CD4-positive, alpha-beta memory T cell (primary cell): Measurements from ENCODE around the gene SUGCT. TPM values are rescaled to one million over a fixed set of nuclear protein-coding genes. Genes with fewer than 3 reads are reported as not detected.

ENCODE experiments used
- CTCF ChIA-PET: fragments of 350-600 bp; sonication (Branson Sonifier 250); formaldehyde crosslinking; loops from one replicate; lab custom pipeline; 2021; ENCODE audit warnings: inconsistent platforms; ENCODE audit not compliant: partially characterized antibody; lab: Charles Lee
- POLR2A ChIA-PET: fragments of 350-600 bp; sonication (Branson Sonifier 250); formaldehyde crosslinking; loops from one replicate; lab custom pipeline; 2021; ENCODE audit not compliant: partially characterized antibody; lab: Charles Lee
- DNase-seq, 5 donors: peaks; one replicate each; pipeline versions ENCODE4 v3.0.0 to v3.0.0-alpha.2; 2020 to 2022; ENCODE audit warnings: mixed read lengths in 1 of 5
- H3K27ac ChIP-seq: one replicate; pipeline ENCODE4 v1.7.0; 2013; ENCODE audit warnings: low read depth, low read length
- H3K27me3 ChIP-seq: 2 replicates; pipeline ENCODE4 v1.7.0; 2013; ENCODE audit warnings: mild to moderate bottlenecking, low read length, moderate library complexity; ENCODE audit not compliant: insufficient read depth
- H3K36me3 ChIP-seq: 2 replicates; pipeline ENCODE4 v1.7.0; 2013; ENCODE audit warnings: mild to moderate bottlenecking, low read length, moderate library complexity; ENCODE audit not compliant: insufficient read depth
- H3K4me1 ChIP-seq: 2 replicates; pipeline ENCODE4 v1.7.0; 2013; ENCODE audit warnings: mild to moderate bottlenecking, low read length, moderate library complexity; ENCODE audit not compliant: insufficient read depth
- H3K4me3 ChIP-seq, 2 donors: one replicate each; pipeline ENCODE4 v1.7.0; 2013; ENCODE audit warnings: low read length in 2 of 2, mild to moderate bottlenecking in 1 of 2
- H3K9me3 ChIP-seq, 2 donors: one replicate each; pipeline ENCODE4 v1.7.0; 2013; ENCODE audit warnings: low read length in 2 of 2, control low read depth in 1 of 2; ENCODE audit not compliant: control insufficient read depth in 1 of 2
- H3K27ac Mint-ChIP-seq, 7 donors: one replicate each; pipeline ENCODE4 v1.8.0; 2020 to 2021; ENCODE audit warnings: mixed read lengths in 7 of 7, mild to moderate bottlenecking in 6 of 7, inconsistent platforms in 3 of 7, moderate library complexity in 3 of 7
- H3K27me3 Mint-ChIP-seq, 2 donors: one replicate each; pipeline ENCODE4 v1.8.0; 2020 to 2021; ENCODE audit warnings: mixed read lengths in 2 of 2
- H3K36me3 Mint-ChIP-seq, 2 donors: one replicate each; pipeline ENCODE4 v1.8.0; 2020 to 2021; ENCODE audit warnings: mixed read lengths in 2 of 2, inconsistent platforms in 1 of 2, mild to moderate bottlenecking in 1 of 2
- H3K4me1 Mint-ChIP-seq, 4 donors: one replicate each; pipeline ENCODE4 v1.8.0; 2020 to 2021; ENCODE audit warnings: mixed read lengths in 4 of 4, mild to moderate bottlenecking in 1 of 4
- H3K4me3 Mint-ChIP-seq, 8 donors: one replicate each; pipeline ENCODE4 v1.8.0; 2020 to 2021; ENCODE audit warnings: mixed read lengths in 8 of 8, mild to moderate bottlenecking in 7 of 8, moderate library complexity in 6 of 8, inconsistent platforms in 3 of 8
- H3K9me3 Mint-ChIP-seq, 8 donors: one replicate each; pipeline ENCODE4 v1.8.0; 2020 to 2021; ENCODE audit warnings: mixed read lengths in 8 of 8, mild to moderate bottlenecking in 5 of 8, inconsistent platforms in 3 of 8, moderate library complexity in 1 of 8
- intact Hi-C: fragments of 100-400 bp; cut with micrococcal nuclease; formaldehyde crosslinking; loops from one replicate; pipeline ENCODE4 v1.15.1; 2023
- polyA plus RNA-seq, 2 donors: library from polyadenylated mRNA; unstranded; fragments of 300-500 nt; fragmentation: Illumina TruSeq; gene quantifications; one replicate each; pipeline ENCODE4 v1.2.3, GENCODE V29; 2021
- total RNA-seq, 2 experiments: library from RNA; stranded (reverse); gene quantifications; one replicate each; pipeline ENCODE4 v1.2.3, GENCODE V29; 2021

The SUGCT gene
- total and polyA plus RNA-seq, 4 experiments from 2014 or later = 0.41 to 4.4 (median 1.2) TPM

DNA sequence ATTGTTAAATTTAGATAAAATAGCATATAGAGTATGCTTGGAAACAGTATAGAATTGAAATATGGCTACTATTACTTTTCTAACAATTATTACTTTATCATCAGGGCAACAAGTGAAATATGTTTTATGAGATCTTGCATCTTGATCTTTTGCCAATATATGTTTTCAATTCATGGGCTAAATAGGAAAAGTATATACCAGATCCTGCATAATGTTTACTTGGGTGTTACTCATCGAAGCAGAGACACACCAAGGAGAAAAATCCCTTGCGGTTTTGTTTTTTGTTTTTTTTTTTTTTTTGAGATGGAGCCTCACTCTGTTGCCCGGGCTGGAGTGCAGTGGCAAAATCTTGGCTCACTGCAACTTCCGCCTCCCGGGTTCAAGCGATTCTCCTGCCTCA lies 541.4 kb downstream of the SUGCT start:
- no peaks in the 10 kb centered on the region for H3K4me1 ChIP-seq
- DNase-seq = no peak
- Mint-ChIP-seq H3K9me3 (peaks cover 0 to 24% (median 8%) of the 10 kb centered on the region in 8 donors), H3K27ac (no peak overlapping the region), H3K27me3 (no peaks in the 10 kb centered on the region), H3K4me3 (no peak overlapping the region), H3K36me3 (no peaks in the 10 kb centered on the region), H3K4me1 (no peaks in the 10 kb centered on the region)
- ChIA-PET CTCF (no interaction called here), POLR2A (no interaction called here)
- no peaks in the 10 kb centered on the region for H3K36me3 ChIP-seq
- H3K27ac ChIP-seq = no peak overlapping the region
- intact Hi-C loops = no loop called here
- no peaks in the 10 kb centered on the region for H3K27me3 ChIP-seq
- no peak overlapping the region for H3K4me3 ChIP-seq
- H3K9me3 ChIP-seq = no peaks in the 10 kb centered on the region

DNA sequence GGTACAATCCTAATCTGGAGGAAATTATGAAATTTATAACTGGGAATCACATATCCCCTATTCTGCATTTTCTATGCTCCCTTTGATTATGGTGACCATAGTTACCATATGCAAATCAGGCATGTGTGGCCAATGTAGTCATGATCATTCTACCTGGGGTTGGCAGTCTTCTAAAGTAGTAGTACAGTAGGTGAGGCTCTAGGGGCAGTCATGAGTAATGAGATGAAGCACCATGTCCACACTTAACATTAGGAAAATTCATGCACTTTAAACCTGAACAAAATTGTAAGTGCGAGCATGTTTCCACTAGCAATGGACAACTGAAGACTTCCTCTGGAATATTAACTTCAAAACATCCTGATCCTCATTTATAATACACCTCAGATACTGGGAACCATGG lies 545.9 kb downstream of the SUGCT start:
- Histone ChIP-seq H3K4me1 (no peaks in the 10 kb centered on the region), H3K36me3 (no peaks in the 10 kb centered on the region), H3K9me3 (no peaks in the 10 kb centered on the region), H3K27ac (no peak overlapping the region), H3K27me3 (no peaks in the 10 kb centered on the region), H3K4me3 (no peak overlapping the region)
- intact Hi-C loops = no loop called here
- DNase-seq = no peak
- Mint-ChIP-seq H3K9me3 (peaks cover 0 to 37% (median 3%) of the 10 kb centered on the region in 8 donors), H3K27ac (no peak overlapping the region), H3K27me3 (no peaks in the 10 kb centered on the region), H3K4me3 (no peak overlapping the region), H3K36me3 (no peaks in the 10 kb centered on the region), H3K4me1 (no peaks in the 10 kb centered on the region)
- CTCF ChIA-PET = no interaction called here
- POLR2A ChIA-PET = no interaction called here

DNA sequence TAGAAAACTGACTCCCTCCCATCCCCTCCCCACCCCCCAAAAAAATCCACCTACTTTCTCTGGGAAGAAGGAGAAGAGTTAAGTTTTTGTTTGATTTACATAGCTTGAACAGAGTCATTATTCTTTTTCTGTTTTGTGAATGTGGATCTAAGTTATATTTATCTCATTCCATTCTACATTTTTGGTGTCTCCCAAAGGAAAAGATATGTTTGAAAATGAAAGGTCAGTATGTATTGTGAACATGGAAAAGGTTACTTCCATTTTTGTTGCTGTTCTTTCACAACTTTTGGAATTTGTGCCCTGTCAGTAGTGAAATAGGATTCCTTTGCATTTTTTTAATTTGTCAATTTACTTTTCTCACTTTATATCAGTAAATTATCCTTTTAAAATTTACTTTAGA lies 547.9 kb downstream of the SUGCT start:
- H3K4me1 ChIP-seq = no peaks in the 10 kb centered on the region
- H3K4me3 ChIP-seq = no peak overlapping the region
- ChIA-PET CTCF (no interaction called here), POLR2A (no interaction called here)
- H3K9me3 Mint-ChIP-seq = peaks cover 0 to 36% (median 5%) of the 10 kb centered on the region in 8 donors
- no peak overlapping the region for H3K27ac ChIP-seq
- H3K4me3 Mint-ChIP-seq = no peak overlapping the region
- H3K4me1 Mint-ChIP-seq = no peaks in the 10 kb centered on the region
- H3K27ac Mint-ChIP-seq = no peak overlapping the region
- H3K27me3 ChIP-seq = no peaks in the 10 kb centered on the region
- no peak for DNase-seq
- H3K36me3 Mint-ChIP-seq = no peaks in the 10 kb centered on the region
- no peaks in the 10 kb centered on the region for H3K36me3 ChIP-seq
- H3K9me3 ChIP-seq = no peaks in the 10 kb centered on the region
- intact Hi-C loops = no loop called here
- H3K27me3 Mint-ChIP-seq = no peaks in the 10 kb centered on the region

DNA sequence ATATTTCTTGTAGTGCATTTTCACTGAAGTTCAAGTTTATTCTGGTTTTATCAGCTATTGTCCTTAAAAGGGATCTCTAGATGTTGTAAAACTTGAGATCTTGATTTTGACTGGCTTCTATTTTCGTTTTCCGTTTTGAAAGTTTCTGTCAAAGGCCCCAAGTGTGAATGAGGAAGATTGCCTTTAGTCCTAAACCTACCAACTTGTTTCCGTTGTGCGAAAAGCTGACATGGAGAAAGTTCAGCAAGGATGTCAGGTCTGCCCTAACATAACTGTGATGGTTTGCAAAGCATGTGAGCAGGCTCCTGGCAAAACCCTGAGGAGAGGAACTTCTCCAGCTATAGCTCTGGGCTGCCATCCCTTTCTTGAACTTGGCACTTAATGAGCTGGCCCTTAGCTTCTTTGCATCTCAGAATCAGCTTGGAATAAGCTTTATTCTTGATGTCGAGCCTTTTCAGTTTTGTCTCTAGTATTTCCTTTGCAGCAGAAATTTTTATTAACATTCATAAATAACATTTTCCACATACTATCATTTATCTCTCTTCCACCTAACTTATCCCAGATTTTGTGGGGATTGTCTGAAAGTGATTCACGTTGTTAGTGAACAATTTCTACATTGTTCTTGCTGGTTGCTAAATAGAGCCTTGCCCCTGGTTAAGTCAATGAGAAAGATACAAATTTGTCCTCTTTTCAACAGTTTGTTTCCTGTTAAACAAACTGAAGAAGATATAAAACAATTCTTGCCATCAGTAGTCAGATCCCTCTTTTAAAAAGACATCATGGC lies 559.4 kb downstream of the SUGCT start:
- intact Hi-C loops = no loop called here
- Histone ChIP-seq H3K4me3 (no peak overlapping the region), H3K9me3 (no peaks in the 10 kb centered on the region), H3K27me3 (no peaks in the 10 kb centered on the region), H3K36me3 (no peaks in the 10 kb centered on the region), H3K4me1 (no peaks in the 10 kb centered on the region), H3K27ac (no peak overlapping the region)
- no peaks in the 10 kb centered on the region for H3K36me3 Mint-ChIP-seq
- DNase-seq = no peak
- no peaks in the 10 kb centered on the region for H3K4me1 Mint-ChIP-seq
- H3K4me3 Mint-ChIP-seq = no peak overlapping the region
- no peaks in the 10 kb centered on the region for H3K27me3 Mint-ChIP-seq
- peaks cover 0 to 14% (median 8%) of the 10 kb centered on the region in 8 donors for H3K9me3 Mint-ChIP-seq
- H3K27ac Mint-ChIP-seq = no peak overlapping the region
- CTCF ChIA-PET = no interaction called here
- POLR2A ChIA-PET = no interaction called here

DNA sequence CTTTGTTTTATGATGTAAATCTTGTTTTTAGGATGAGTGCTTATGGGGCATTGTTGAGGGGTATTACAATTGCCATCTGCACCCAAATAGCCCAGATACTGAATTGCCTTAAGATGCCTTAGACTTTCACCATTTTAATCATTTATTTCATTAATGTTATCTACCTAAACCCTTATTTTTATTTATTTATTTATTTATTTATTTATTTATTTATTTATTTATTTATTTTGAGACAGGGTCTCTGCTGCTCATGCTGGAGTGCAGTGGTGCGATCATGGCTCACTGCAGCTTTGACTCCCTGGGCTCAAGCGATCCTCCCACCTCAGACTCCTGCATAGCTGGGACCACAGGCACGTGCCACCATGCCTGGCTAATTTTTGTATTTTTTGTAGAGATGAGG lies 560.2 kb downstream of the SUGCT start:
- DNase-seq = no peak
- H3K4me1 ChIP-seq = no peaks in the 10 kb centered on the region
- no peak overlapping the region for H3K27ac Mint-ChIP-seq
- ChIA-PET CTCF (no interaction called here), POLR2A (no interaction called here)
- H3K27me3 Mint-ChIP-seq = no peaks in the 10 kb centered on the region
- no peaks in the 10 kb centered on the region for H3K4me1 Mint-ChIP-seq
- H3K36me3 Mint-ChIP-seq = no peaks in the 10 kb centered on the region
- no peaks in the 10 kb centered on the region for H3K36me3 ChIP-seq
- no peaks in the 10 kb centered on the region for H3K27me3 ChIP-seq
- H3K4me3 ChIP-seq = no peak overlapping the region
- H3K27ac ChIP-seq = no peak overlapping the region
- no peak overlapping the region for H3K4me3 Mint-ChIP-seq
- intact Hi-C loops = no loop called here
- peaks cover 0 to 15% (median 8%) of the 10 kb centered on the region in 8 donors for H3K9me3 Mint-ChIP-seq
- H3K9me3 ChIP-seq = no peaks in the 10 kb centered on the region

DNA sequence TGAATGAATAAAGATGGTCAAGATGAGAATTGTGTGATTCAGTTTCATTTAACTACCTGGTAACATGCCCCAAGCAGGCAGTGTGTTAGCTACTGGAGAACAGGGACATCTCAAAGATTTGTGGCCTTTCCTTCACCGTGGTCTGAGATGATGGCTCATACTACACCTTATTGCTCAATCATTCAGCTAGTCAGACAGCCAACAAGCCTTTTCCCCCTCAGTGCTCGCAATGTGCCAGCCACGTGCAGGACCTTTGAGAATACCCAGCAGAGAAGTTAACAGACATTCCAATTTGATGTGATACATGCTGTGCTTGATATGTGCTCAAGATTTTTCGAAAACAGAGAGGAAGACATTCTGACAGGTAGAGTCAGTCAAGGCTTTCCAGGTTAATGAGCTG lies 562.8 kb downstream of the SUGCT start:
- Histone ChIP-seq H3K4me3 (no peak overlapping the region), H3K9me3 (no peaks in the 10 kb centered on the region), H3K27me3 (no peaks in the 10 kb centered on the region), H3K36me3 (no peaks in the 10 kb centered on the region), H3K4me1 (no peaks in the 10 kb centered on the region), H3K27ac (no peak overlapping the region)
- H3K36me3 Mint-ChIP-seq = no peaks in the 10 kb centered on the region
- no peak for DNase-seq
- intact Hi-C loops = no loop called here
- ChIA-PET POLR2A (no interaction called here), CTCF (no interaction called here)
- no peak overlapping the region for H3K4me3 Mint-ChIP-seq
- H3K27me3 Mint-ChIP-seq = no peaks in the 10 kb centered on the region
- H3K9me3 Mint-ChIP-seq = peaks cover 0 to 13% (median 5%) of the 10 kb centered on the region in 8 donors
- no peak overlapping the region for H3K27ac Mint-ChIP-seq
- no peaks in the 10 kb centered on the region for H3K4me1 Mint-ChIP-seq

DNA sequence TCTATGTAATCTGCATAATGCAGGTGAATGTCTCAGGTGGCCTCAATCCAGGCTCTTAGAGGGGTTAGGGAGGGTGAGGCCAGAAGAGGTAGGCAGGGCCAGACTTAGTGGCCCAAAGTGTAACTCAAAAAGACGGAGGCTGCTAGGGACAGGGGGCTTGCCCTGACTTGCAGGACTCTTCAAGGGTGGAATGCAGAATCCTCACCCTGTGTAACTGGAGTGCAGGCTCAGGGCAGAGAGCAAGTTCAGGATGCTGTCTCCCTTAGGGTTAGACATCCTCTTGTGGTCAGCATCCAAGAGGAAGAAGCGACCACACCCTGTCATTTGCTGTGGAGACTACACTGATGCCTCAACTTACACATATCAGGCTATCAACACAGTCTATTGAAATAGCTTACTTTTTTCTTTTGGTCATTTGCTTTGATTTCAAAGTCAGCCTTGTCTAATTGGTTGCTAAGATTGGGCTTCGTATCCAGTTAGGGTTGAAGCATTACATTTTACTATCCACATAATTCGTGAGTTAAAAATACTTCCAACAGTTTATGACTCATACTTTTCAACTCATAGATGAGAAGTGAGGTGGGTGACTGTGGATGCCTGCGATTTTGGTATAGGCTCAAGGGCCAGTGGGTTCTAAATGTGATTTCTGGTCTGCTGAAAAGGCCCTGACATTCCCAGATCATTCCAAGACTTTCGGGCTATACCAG lies 563.6 kb downstream of the SUGCT start:
- Mint-ChIP-seq H3K9me3 (peaks cover 0 to 12% (median 5%) of the 10 kb centered on the region in 8 donors), H3K4me3 (peak overlapping the region in 1 of 8 donors; percentile 33), H3K27ac (no peak overlapping the region), H3K27me3 (no peaks in the 10 kb centered on the region), H3K4me1 (no peaks in the 10 kb centered on the region), H3K36me3 (no peaks in the 10 kb centered on the region)
- Histone ChIP-seq H3K9me3 (no peaks in the 10 kb centered on the region), H3K36me3 (no peaks in the 10 kb centered on the region), H3K27ac (no peak overlapping the region), H3K4me3 (no peak overlapping the region), H3K27me3 (no peaks in the 10 kb centered on the region), H3K4me1 (no peaks in the 10 kb centered on the region)
- CTCF ChIA-PET = no interaction called here
- POLR2A ChIA-PET = no interaction called here
- intact Hi-C loops = no loop called here
- DNase-seq = no peak
